ENCODE data around the gene PKN2.

The PKN2 gene

GRCh38 chr1:88650676-88651418, 33.2 kb upstream of the PKN2 start:
- Histone ChIP-seq H3K4me1 (ENCODE audit: control insufficient read depth in 2 of 2, insufficient read depth in 2 of 2, low read length in 2 of 2) (peaks cover 0 to 5% of the 10 kb centered on the region in 2 donors), H3K27ac (ENCODE audit: low read depth in 2 of 2, low read length in 2 of 2) (no peak overlapping the region), H3K9ac (ENCODE audit: low read depth in 1 of 2, low read length in 2 of 2) (no peak overlapping the region), H3K27me3 (ENCODE audit: control insufficient read depth in 2 of 2, insufficient read depth in 2 of 2, low read length in 2 of 2) (no peaks in the 10 kb centered on the region), H3K9me3 (ENCODE audit: control insufficient read depth in 2 of 2, low read length in 2 of 2) (no peaks in the 10 kb centered on the region), H3K4me3 (ENCODE audit: low read length in 2 of 2) (no peak overlapping the region), H3K36me3 (ENCODE audit: control insufficient read depth in 2 of 2, insufficient read depth in 2 of 2, low read length in 2 of 2) (no peaks in the 10 kb centered on the region)

GRCh38 chr1:88655140-88655539, 28.9 kb upstream of the PKN2 start:
- no peak overlapping the region for H3K9ac ChIP-seq (ENCODE audit: low read depth in 1 of 2, low read length in 2 of 2)
- H3K36me3 ChIP-seq (ENCODE audit: control insufficient read depth in 2 of 2, insufficient read depth in 2 of 2, low read length in 2 of 2), result no peaks in the 10 kb centered on the region
- H3K27ac ChIP-seq (ENCODE audit: low read depth in 2 of 2, low read length in 2 of 2), result no peak overlapping the region
- no peak overlapping the region for H3K4me3 ChIP-seq (ENCODE audit: low read length in 2 of 2)
- no peaks in the 10 kb centered on the region for H3K27me3 ChIP-seq (ENCODE audit: control insufficient read depth in 2 of 2, insufficient read depth in 2 of 2, low read length in 2 of 2)
- H3K4me1 ChIP-seq (ENCODE audit: control insufficient read depth in 2 of 2, insufficient read depth in 2 of 2, low read length in 2 of 2), result peaks cover 0 to 5% of the 10 kb centered on the region in 2 donors
- no peaks in the 10 kb centered on the region for H3K9me3 ChIP-seq (ENCODE audit: control insufficient read depth in 2 of 2, low read length in 2 of 2)

GRCh38 chr1:88655685-88656299, 28.3 kb upstream of the PKN2 start:
- no peak overlapping the region for H3K9ac ChIP-seq (ENCODE audit: low read depth in 1 of 2, low read length in 2 of 2)
- H3K36me3 ChIP-seq (ENCODE audit: control insufficient read depth in 2 of 2, insufficient read depth in 2 of 2, low read length in 2 of 2), result no peaks in the 10 kb centered on the region
- no peak overlapping the region for H3K4me3 ChIP-seq (ENCODE audit: low read length in 2 of 2)
- H3K27ac ChIP-seq (ENCODE audit: low read depth in 2 of 2, low read length in 2 of 2), result no peak overlapping the region
- H3K27me3 ChIP-seq (ENCODE audit: control insufficient read depth in 2 of 2, insufficient read depth in 2 of 2, low read length in 2 of 2), result no peaks in the 10 kb centered on the region
- H3K9me3 ChIP-seq (ENCODE audit: control insufficient read depth in 2 of 2, low read length in 2 of 2), result no peaks in the 10 kb centered on the region
- peaks cover 0 to 5% of the 10 kb centered on the region in 2 donors for H3K4me1 ChIP-seq (ENCODE audit: control insufficient read depth in 2 of 2, insufficient read depth in 2 of 2, low read length in 2 of 2)

- Histone ChIP-seq H3K27ac (ENCODE audit: low read depth in 2 of 2, low read length in 2 of 2) (no peak overlapping the region), H3K9ac (ENCODE audit: low read depth in 1 of 2, low read length in 2 of 2) (no peak overlapping the region), H3K4me3 (ENCODE audit: low read length in 2 of 2) (no peak overlapping the region), H3K36me3 (ENCODE audit: control insufficient read depth in 2 of 2, insufficient read depth in 2 of 2, low read length in 2 of 2) (no peaks in the 10 kb centered on the region), H3K27me3 (ENCODE audit: control insufficient read depth in 2 of 2, insufficient read depth in 2 of 2, low read length in 2 of 2) (no peaks in the 10 kb centered on the region), H3K4me1 (ENCODE audit: control insufficient read depth in 2 of 2, insufficient read depth in 2 of 2, low read length in 2 of 2) (peaks cover 0 to 5% of the 10 kb centered on the region in 2 donors), H3K9me3 (ENCODE audit: control insufficient read depth in 2 of 2, low read length in 2 of 2) (no peaks in the 10 kb centered on the region)
Measured at GRCh38 chr1:88658419-88658818, 25.7 kb upstream of the PKN2 start.

GRCh38 chr1:88659552-88659951, 24.5 kb upstream of the PKN2 start:
- no peaks in the 10 kb centered on the region for H3K9me3 ChIP-seq (ENCODE audit: control insufficient read depth in 2 of 2, low read length in 2 of 2)
- H3K9ac ChIP-seq (ENCODE audit: low read depth in 1 of 2, low read length in 2 of 2), result no peak overlapping the region
- peaks cover 0 to 5% of the 10 kb centered on the region in 2 donors for H3K4me1 ChIP-seq (ENCODE audit: control insufficient read depth in 2 of 2, insufficient read depth in 2 of 2, low read length in 2 of 2)
- no peak overlapping the region for H3K27ac ChIP-seq (ENCODE audit: low read depth in 2 of 2, low read length in 2 of 2)
- H3K36me3 ChIP-seq (ENCODE audit: control insufficient read depth in 2 of 2, insufficient read depth in 2 of 2, low read length in 2 of 2), result no peaks in the 10 kb centered on the region
- H3K4me3 ChIP-seq (ENCODE audit: low read length in 2 of 2), result no peak overlapping the region
- H3K27me3 ChIP-seq (ENCODE audit: control insufficient read depth in 2 of 2, insufficient read depth in 2 of 2, low read length in 2 of 2), result no peaks in the 10 kb centered on the region

GRCh38 chr1:88661188-88661587, 22.9 kb upstream of the PKN2 start:
- H3K4me3 ChIP-seq (ENCODE audit: low read length in 2 of 2), result no peak overlapping the region

GRCh38 chr1:88661951-88662699, 21.9 kb upstream of the PKN2 start:
- Histone ChIP-seq H3K9ac (ENCODE audit: low read depth in 1 of 2, low read length in 2 of 2) (no peak overlapping the region), H3K27ac (ENCODE audit: low read depth in 2 of 2, low read length in 2 of 2) (no peak overlapping the region)

More at GRCh38 chr1:88661188-88661587, 22.9 kb upstream of the PKN2 start:
- no peak overlapping the region for H3K9ac ChIP-seq (ENCODE audit: low read depth in 1 of 2, low read length in 2 of 2)
- H3K9me3 ChIP-seq (ENCODE audit: control insufficient read depth in 2 of 2, low read length in 2 of 2), result no peaks in the 10 kb centered on the region
- H3K27me3 ChIP-seq (ENCODE audit: control insufficient read depth in 2 of 2, insufficient read depth in 2 of 2, low read length in 2 of 2), result no peaks in the 10 kb centered on the region
- H3K36me3 ChIP-seq (ENCODE audit: control insufficient read depth in 2 of 2, insufficient read depth in 2 of 2, low read length in 2 of 2), result no peaks in the 10 kb centered on the region
- H3K27ac ChIP-seq (ENCODE audit: low read depth in 2 of 2, low read length in 2 of 2), result no peak overlapping the region
- no peaks in the 10 kb centered on the region for H3K4me1 ChIP-seq (ENCODE audit: control insufficient read depth in 2 of 2, insufficient read depth in 2 of 2, low read length in 2 of 2)

GRCh38 chr1:88662723-88663122, 21.4 kb upstream of the PKN2 start:
- Histone ChIP-seq H3K27ac (ENCODE audit: low read depth in 2 of 2, low read length in 2 of 2) (no peak overlapping the region), H3K9me3 (ENCODE audit: control insufficient read depth in 2 of 2, low read length in 2 of 2) (no peaks in the 10 kb centered on the region), H3K4me1 (ENCODE audit: control insufficient read depth in 2 of 2, insufficient read depth in 2 of 2, low read length in 2 of 2) (no peaks in the 10 kb centered on the region), H3K36me3 (ENCODE audit: control insufficient read depth in 2 of 2, insufficient read depth in 2 of 2, low read length in 2 of 2) (no peaks in the 10 kb centered on the region), H3K9ac (ENCODE audit: low read depth in 1 of 2, low read length in 2 of 2) (no peak overlapping the region), H3K27me3 (ENCODE audit: control insufficient read depth in 2 of 2, insufficient read depth in 2 of 2, low read length in 2 of 2) (no peaks in the 10 kb centered on the region), H3K4me3 (ENCODE audit: low read length in 2 of 2) (no peak overlapping the region)

More at GRCh38 chr1:88661951-88662699, 21.9 kb upstream of the PKN2 start:
- H3K4me1 ChIP-seq (ENCODE audit: control insufficient read depth in 2 of 2, insufficient read depth in 2 of 2, low read length in 2 of 2), result no peaks in the 10 kb centered on the region
- no peaks in the 10 kb centered on the region for H3K9me3 ChIP-seq (ENCODE audit: control insufficient read depth in 2 of 2, low read length in 2 of 2)
- no peaks in the 10 kb centered on the region for H3K27me3 ChIP-seq (ENCODE audit: control insufficient read depth in 2 of 2, insufficient read depth in 2 of 2, low read length in 2 of 2)
- H3K4me3 ChIP-seq (ENCODE audit: low read length in 2 of 2), result no peak overlapping the region
- no peaks in the 10 kb centered on the region for H3K36me3 ChIP-seq (ENCODE audit: control insufficient read depth in 2 of 2, insufficient read depth in 2 of 2, low read length in 2 of 2)

GRCh38 chr1:88668405-88668804, 15.7 kb upstream of the PKN2 start:
- Histone ChIP-seq H3K36me3 (ENCODE audit: control insufficient read depth in 2 of 2, insufficient read depth in 2 of 2, low read length in 2 of 2) (no peaks in the 10 kb centered on the region), H3K4me1 (ENCODE audit: control insufficient read depth in 2 of 2, insufficient read depth in 2 of 2, low read length in 2 of 2) (no peaks in the 10 kb centered on the region), H3K4me3 (ENCODE audit: low read length in 2 of 2) (no peak overlapping the region), H3K27me3 (ENCODE audit: control insufficient read depth in 2 of 2, insufficient read depth in 2 of 2, low read length in 2 of 2) (no peaks in the 10 kb centered on the region), H3K9me3 (ENCODE audit: control insufficient read depth in 2 of 2, low read length in 2 of 2) (no peaks in the 10 kb centered on the region), H3K27ac (ENCODE audit: low read depth in 2 of 2, low read length in 2 of 2) (no peak overlapping the region), H3K9ac (ENCODE audit: low read depth in 1 of 2, low read length in 2 of 2) (no peak overlapping the region)

- no peaks in the 10 kb centered on the region for H3K27me3 ChIP-seq (ENCODE audit: control insufficient read depth in 2 of 2, insufficient read depth in 2 of 2, low read length in 2 of 2)
- H3K27ac ChIP-seq (ENCODE audit: low read depth in 2 of 2, low read length in 2 of 2), result no peak overlapping the region
- H3K36me3 ChIP-seq (ENCODE audit: control insufficient read depth in 2 of 2, insufficient read depth in 2 of 2, low read length in 2 of 2), result no peaks in the 10 kb centered on the region
- no peak overlapping the region for H3K4me3 ChIP-seq (ENCODE audit: low read length in 2 of 2)
- H3K9me3 ChIP-seq (ENCODE audit: control insufficient read depth in 2 of 2, low read length in 2 of 2), result no peaks in the 10 kb centered on the region
- no peak overlapping the region for H3K9ac ChIP-seq (ENCODE audit: low read depth in 1 of 2, low read length in 2 of 2)
- H3K4me1 ChIP-seq (ENCODE audit: control insufficient read depth in 2 of 2, insufficient read depth in 2 of 2, low read length in 2 of 2), result no peaks in the 10 kb centered on the region
Measured at GRCh38 chr1:88670462-88670861, 13.6 kb upstream of the PKN2 start.

Data from mucosa of rectum (tissue), 2 donors.